Epidermal melanocyte (primary cell): ENCODE results near the gene KRT76.
"Not testable (repeated sequence)": the region's sequence is repeated elsewhere in the genome, so short reads cannot be mapped to it uniquely, and the experiment has no call there.

ENCODE experiments used
- DNase-seq: peaks from one replicate; pipeline ENCODE4 v3.0.0; 2011; ENCODE audit warnings: low spot score; ENCODE audit not compliant: insufficient read length

KRT76 gene

DNA sequence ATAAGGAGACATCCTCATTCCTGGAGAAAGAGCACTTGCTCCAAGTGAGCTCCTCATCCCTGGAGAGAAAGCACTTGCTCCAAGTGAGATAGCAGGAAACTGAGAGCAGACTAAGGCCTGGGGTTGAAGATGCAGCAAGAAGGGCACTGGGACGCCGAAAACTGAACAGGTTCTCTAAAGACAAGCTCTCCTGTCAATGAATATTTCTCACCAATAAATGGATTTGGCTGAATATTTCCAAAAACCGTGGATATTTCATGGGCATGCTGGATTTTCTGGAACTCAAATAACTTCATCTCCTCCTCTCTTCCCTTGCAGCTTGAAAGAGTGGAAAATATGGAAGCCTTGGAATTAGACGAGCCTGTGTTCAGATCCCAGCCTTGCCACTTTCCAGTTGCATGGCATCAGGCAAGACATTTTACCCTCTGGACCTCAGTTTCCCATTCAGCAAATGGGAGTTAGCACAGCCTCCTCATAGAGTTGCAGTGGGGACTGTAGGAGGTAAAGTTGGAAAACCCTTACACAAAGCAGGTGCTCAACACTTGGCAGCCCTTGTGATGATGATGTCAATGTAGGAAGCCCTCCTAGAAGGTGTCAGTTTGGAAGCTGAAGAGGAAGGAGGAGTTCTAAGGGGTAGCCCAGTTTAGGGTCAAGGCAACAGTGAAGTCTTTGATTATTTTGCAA lies 4.4 kb upstream of the KRT76 start:
- DNase-seq: no peak

DNA sequence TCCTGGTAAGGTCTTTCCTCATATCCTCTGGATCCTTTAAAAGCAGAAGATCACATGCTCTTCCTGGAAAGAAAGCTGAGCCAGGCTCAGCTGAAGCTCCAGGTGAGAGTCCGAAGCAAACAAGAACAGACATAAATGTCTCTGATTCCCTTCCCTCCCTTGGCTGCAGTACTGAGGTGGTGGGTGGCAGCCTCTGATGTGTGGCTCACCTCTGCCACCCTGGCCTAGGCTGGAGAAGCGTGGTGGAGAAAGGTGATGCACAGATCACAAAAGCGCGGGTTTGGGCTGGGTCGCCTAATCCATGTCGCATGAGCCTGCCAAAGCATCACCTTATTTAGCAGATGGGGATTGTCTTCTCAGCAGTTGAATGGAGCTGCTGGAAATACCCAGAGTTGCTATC lies 2.8 kb upstream of the KRT76 start:
- no peak for DNase-seq

DNA sequence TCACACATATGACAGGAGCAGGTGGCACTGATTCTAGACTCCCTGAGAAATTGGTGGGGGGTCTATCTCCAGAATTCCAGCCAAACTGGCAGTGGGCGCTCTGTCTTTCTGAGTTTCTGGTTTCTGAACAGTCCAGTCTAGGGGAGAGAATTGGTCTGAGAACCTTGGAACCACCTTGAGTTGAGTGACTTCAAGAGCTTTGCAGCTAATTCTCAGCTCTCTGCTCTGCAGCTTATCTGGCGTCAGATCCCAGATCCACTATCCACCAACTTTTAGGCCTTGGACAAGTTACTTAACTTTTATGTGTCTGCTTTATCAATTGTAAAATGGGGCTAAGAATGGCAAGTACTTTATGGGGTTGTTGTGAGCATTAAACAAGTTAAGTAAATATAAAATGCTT lies 1.7 kb upstream of the KRT76 start:
- no peak for DNase-seq

DNA sequence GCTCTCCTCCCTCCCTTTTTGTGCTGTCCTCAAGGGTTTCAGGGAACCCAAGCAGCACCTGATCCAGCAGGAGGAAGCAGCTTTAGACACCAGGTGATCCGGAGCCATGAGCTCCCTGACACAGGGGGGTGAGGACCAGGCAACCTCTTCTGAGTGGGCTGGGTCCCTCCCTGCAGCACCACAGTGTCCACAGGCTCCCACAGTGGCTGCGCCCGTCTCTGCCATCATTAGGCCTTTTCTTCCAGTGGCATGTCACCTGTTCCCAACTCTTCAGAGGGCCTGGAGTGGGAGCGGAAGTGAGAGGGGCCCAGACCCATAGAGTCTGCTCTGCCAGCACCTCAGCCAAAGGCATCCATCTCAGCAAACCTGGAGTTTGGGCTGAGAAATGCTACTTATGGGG lies 421 bp upstream of the KRT76 start:
- no peak for DNase-seq

DNA sequence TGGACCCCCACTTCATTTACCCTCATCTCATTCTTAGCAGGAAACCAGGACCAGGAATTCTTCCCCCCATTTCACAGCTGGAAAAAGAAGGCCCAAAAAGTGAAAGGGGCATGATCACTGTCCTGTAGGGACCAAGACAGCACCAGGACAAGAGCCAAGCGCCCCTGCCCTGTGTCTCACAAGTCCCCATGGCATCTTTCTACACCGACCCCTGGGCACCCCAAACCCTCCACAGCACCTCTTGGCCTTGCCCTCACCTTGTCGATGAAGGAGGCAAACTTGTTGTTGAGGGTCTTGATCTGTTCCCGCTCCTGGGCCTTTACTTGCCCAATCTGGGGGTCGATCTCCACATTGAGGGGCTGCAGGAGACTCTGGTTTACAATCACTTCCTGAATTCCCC lies 710 bp downstream of the KRT76 start:
- DNase-seq: no peak

DNA sequence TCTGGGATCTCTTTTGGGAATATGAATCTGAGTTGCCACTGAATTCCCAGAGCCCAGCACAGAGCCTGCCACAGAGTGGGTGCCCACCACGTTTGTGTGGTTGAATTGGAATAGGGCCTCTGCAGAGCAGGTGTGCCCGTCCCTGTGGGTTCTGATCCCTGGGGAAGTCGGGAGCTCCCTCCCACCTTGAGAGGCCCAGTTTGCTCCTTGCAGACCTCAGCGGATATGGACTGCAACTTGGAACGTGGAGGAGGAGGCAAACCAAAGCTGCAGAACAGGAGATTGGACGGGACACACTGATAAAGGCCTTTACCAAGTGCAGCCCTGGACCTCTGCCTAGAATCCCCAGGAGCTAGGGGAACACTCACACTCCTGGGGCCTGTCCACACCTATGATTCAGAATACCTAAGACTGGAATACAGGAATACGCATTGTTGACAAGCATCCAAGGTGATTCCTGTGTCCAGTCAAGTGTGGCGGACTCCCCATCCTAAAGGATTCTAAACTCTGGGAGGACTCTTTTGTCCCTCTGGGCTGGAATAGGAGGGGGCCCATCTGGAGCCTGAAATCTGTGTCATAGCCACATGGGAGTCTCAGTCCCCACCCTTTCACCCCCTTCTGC lies 2.4 kb downstream of the KRT76 start:
- no peak for DNase-seq

DNA sequence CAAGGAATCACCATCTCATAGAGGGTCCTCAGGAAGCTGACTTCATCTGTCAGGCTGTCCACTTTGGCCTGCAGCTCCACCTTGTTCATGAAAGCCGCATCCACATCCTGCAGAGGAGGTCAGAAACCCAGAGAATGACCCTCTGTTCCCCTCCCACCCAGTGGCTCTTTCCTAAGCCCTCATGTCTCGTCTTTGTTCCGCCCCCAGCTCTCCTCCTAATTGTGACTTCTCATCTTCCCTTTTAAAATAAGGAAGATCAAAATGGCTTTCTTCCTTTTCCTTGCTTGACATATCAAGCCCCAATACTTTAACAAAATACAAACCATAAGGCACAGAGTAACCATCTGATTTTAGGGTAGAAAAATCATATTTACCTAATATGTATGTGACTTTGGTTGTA lies 4.4 kb downstream of the KRT76 start:
- DNase-seq: no peak

DNA sequence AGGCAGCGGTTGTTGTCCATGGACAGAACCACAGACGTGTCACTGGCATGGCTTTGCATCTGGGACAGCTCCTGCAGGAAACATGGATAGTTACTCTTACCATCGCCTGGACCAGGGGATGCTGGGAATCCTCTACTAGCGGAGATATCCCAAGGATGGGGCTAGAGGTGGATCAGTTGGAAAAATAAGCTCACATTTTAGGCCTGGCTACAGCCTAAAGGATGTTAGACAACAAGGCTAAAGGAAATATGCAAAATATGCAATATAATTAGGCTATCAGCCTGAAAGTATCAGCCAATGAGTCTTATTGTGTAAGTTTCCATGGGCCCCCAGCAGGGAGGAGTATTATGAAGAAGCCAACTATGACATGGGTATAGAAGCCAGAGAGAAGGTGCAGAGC lies 5.0 kb downstream of the KRT76 start:
- DNase-seq: no peak

DNA sequence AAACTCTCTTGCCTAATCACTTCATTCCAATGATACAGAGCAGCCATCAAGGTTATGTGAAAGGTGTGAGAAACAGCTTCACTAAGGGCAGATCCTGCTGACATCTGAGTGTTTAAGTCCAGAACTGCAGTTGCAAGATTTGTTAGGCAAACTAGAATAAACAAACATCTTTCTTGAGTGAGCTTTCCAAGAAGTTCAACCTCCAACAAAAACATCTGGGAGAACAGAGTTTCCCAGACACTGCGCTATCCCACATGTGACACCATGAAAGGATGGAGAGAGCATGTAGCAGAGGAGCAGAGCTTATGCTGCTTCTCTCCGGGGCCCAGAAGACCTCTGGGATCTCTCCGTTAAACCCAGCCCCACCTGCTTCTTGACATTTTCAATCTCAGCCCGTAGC lies 5.6 kb downstream of the KRT76 start:
- DNase-seq: no peak

DNA sequence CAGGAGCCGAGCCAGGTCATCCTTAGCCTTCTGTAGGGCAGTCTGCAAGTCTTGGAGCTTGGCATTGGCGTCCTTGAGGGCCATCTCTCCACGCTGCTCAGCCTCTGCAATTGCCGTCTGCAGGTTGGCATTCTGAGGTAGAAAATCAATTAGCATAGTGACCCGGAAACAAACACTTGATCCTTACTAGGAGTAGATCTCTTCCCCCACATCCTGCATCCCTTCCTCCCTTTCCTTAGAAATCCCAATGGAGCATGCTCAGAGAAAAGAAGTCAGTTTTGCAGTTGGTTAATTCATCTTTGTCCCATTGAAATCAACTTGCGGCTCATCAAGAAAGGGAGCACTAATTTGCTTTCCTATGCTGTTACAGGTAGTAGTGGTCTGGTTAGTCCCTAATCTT lies 6.1 kb downstream of the KRT76 start:
- no peak for DNase-seq

DNA sequence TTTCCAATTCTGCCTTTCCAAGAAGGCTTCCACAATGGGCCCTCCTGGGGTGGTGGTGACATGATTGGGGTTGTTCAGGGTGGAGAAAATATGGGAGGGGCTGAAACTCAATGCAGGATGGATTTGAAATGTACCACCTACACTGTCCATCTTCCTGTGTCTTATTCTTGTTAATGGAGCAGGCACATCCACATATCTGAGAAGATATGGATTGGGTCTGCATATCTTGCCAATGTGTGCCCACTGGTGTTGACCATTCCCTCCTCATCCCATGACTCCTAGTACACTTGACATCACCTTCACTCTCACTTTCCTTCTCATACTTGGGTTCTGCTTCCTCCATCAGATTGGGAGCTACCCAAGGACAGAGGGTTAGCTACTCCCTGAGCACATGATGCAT lies 7.2 kb downstream of the KRT76 start:
- DNase-seq: no peak

DNA sequence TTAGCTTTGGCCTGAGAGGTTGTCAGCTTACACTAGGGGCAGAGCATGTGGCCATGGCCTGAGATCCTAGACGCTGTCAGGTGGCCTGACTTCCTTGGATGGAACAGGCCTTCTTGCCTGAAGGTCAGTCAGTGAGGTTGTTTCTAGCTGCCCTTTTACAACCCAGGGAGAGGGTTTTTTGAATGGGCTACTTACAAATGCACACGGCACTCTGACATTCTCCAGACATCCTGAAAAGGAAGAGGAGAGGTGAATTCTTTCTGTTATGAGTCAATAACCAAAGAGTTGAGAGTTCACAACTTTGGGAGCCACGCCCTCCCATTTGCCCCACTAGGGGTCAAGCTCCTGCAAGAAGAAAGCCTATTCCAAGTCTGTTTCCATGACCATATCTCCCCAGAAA lies 7.8 kb downstream of the KRT76 start:
- DNase-seq: no peak

DNA sequence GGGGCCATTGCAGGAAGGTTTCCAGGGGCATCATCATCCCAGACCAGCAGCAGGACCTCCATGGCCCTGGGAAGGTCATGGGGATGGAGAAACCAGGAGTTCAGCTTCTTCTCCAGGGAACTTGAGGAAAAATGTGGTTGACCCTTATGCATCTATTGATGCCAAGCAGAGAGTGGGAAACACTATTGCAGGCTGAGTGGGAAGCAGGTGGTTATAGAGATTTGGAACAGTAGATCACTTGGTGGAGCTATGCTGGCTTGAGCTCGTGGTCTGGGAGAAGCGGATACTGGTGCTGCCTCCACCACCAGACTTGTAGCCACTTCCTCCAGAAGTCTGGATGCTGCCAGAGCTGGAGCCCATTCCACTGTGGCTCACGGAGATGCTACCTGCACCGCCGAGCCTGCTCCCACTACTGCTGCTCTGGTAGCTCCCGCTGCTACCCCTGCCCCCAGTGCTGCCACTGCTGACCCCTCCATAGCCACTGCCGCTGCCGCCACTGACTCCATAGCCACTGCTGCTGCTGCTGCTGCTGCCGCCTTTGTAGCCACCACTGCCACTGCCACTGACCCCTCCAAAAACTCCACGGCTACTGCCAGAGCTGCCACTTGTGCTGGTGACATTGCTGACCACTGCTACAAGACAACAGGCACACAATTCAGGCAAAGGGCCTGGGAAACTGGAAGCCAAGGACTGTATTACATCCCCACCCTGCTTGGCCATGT lies 8.5 kb downstream of the KRT76 start:
- DNase-seq: no peak

DNA sequence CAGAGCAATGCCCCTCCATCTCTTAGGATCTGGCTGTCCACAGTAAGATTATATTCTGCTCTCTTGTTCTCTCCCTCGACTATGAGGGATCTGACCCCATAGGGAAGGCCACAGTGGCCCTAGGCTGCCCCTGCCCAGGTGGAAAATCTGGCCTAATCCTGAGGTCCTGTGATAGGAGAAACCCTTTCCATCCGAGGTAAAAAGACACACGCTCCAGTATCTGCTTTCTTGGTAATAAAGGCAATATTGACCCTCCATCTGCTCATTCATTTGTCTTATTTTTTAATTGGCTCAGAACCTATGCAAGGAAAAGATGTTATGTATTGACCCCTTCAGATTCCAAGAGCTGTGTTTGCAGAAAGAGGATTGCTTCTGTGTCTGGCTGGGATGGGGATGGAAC lies 9.7 kb downstream of the KRT76 start:
- DNase-seq: no peak

DNA sequence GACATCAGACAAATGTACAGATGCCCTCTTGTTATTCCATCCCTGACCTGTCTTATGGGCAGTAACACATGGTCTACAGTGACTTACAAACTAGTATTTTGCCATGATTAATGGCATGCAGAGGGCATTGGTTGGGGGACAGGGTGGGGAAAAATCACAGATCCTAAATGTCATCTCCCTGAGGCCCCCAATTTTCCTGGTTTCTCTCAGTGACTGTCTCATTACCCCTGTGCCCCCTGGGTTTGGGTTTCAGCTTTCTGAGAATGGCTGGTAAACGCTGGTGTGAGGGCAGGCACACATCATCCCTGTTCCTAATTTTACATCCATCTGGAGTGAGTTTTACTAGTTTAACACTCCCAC lies 10.1 kb downstream of the KRT76 start:
- DNase-seq: no peak

DNA sequence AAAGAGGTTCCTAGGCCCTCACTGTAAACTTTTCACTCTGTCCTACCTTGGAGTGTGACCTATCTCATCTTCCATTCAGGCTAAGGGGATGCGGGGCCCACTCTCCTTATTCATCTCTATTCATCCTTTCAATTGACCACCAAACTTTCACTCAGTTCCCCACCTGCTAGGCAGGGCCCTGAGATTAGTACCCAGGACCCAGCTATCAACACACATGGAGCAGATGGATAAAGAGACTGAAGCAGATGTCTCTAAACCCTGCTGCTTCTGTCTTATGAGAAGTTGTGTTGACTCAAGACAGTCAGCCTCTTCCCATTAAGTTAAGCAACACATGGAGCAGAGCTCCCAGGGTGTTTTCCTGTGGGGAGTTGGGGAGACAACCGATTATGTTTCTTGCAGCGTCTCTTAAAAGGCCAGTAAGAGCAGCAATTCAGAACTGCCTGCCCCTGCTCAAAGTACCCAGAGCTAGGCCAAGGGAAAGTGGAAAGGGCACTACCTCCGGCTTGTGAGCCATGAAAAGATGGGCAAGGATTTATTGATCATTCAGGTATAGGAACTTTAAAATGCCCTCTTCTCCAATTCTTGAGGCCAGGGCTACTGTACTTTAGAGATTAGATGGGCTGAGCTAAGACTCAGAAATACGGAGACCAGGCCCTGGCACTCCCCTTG lies 10.7 kb downstream of the KRT76 start:
- no peak for DNase-seq

DNA sequence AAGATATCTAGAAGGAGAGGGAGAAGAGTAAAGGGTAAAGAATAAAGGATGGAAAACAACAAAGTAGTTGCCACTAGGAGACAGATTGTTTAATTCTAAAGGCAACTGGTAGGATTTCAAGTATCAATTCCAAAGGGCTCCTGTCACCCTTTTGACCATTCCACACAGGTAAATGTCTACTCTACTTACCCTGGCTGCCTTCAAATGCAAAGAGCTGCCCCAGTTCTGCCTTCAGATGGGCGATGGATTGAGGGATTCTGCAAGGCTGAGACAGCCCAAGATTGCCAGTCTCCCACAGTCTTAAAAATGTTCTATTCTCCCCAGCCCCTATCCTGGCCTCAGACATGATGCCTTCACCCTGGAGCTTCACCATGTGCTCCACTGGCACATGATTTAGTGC lies 11.4 kb downstream of the KRT76 start:
- DNase-seq: no peak

DNA sequence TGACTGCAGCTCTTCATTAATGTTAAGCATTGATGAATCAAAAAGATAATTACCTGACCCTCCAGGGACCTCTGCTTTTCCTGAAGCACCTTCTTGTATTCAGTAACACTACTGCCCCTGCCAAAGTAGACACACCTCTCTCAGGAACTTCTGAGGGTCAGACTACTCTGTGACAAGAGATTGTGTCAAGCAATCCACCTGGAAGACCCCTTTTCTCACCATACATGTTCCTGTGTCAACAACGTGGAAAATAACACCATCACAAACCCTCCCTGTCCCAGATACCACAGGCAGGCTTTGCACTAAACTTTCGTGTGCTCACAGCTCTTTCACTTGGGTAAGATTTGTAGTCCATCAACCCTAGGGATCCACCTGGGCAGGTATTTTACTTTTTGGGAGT lies 13.2 kb downstream of the KRT76 start:
- no peak for DNase-seq

DNA sequence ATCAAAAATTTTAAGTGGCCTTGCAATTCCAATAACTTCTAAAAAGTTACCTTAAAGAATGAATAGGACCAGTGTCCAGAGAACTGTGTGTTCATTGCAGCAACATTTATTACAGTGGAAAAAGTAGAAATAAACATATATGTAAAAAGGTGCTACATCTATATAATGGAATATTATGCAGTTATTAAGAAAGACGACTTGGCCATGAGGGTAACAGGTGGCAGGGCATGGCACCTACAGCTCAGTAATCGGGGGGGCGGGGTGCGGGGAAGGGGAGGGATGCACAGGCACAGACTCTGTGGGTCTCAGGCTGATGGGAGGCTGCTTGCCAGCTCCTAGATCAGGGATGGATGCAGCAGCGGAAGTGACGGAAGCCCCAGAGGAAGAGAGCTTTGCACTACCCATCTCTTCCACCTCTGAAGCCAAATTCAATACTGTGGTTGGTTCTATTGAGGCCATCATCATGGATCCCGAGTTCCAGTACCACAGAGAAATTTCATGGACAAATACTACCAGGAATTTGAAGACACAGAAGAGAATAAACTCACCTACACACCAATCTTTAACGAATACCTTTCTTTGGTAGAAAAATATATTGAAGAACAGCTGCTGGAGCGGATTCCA lies 14.0 kb downstream of the KRT76 start:
- no peak for DNase-seq

DNA sequence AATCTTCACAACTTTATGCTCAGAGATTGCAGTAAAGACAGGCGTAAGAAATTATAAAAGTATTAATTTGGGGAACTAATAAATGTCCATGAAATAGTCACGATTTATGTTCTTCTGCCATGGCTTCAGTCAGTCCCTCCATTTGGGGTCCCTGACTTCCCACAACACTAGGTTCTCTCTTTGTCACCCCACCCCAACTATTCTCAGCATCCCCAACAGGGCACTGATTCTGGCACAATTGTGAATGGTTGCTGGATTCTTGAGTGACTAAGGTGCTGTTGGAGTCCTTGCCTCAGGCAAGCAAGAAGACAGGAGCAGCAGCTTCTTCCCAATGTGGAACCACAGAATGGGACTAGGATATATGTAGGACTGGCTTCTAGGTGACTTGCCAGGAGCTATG lies 15.3 kb downstream of the KRT76 start:
- DNase-seq: no peak

DNA sequence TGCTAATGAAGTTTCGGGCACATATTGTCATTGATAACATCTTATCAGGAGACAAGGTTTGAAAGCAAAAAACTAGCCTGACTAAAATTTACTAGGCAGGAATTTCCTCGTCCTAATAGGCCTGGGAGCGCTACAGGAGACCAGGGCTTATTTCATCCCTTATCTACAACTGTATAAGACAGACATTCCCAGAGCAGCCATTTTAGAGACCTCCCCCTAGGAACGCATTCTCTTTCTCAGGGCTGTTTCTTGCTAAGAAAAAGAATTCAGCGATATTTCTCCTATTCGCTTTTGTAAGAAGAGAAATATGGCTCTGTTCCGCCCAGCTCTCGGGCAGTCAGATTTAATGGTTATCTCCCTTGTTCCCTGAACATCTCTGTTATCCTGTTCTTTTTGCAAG lies 15.9 kb downstream of the KRT76 start:
- DNase-seq: not testable (repeated sequence)

DNA sequence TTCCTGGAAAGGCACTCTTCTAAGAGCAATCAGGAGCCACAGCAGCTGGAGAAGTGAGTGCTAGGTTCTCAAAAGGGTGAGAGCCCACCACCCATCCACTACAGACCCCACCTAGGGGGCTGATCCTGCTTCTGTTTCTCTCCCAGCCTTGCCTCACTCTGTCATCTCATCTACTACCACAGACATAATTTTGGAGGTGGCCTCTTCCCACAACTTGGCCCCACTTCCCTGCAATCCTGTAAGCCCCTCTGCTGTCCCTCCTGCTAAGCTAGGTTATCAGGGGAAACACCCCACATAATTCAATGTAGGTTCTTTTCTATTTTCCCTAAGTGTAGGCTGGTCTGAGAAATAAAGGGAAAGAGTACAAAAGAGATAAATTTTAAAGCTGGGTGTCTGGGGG lies 16.5 kb downstream of the KRT76 start:
- no peak for DNase-seq
